ENCODE results near the gene ALK. TPM values are rescaled to one million over a fixed set of nuclear protein-coding genes. Genes with fewer than 3 reads are reported as not detected.

Gene ALK
- total RNA-seq, 1 donor from 2014 or later, result not detected

- TF ChIP-seq CTCF (IDR thresholded peaks at IDR 0.05; ENCODE audit: insufficient read depth, low read length, severe bottlenecking), result no peak
- Histone ChIP-seq H3K4me3 (ENCODE audit: low read depth, low read length) (no peak overlapping the region), H3K27me3 (ENCODE audit: control insufficient read depth, insufficient read depth, low read length) (no peaks in the 10 kb centered on the region), H3K36me3 (ENCODE audit: control insufficient read depth, insufficient read depth, low read length) (no peaks in the 10 kb centered on the region)
- FAIRE-seq (peak; percentile 86), DNase-seq (ENCODE audit: low read depth) (no peak)
Measured at GRCh38 chr2:29872870-29873269, 48.5 kb downstream of the ALK start.

GRCh38 chr2:29871541-29871940, 49.8 kb downstream of the ALK start:
- FAIRE-seq (no peak), DNase-seq (ENCODE audit: low read depth) (no peak)
- no peak for TF ChIP-seq CTCF (IDR thresholded peaks at IDR 0.05; ENCODE audit: insufficient read depth, low read length, severe bottlenecking)
- Histone ChIP-seq H3K36me3 (ENCODE audit: control insufficient read depth, insufficient read depth, low read length) (no peaks in the 10 kb centered on the region), H3K4me3 (ENCODE audit: low read depth, low read length) (no peak overlapping the region), H3K27me3 (ENCODE audit: control insufficient read depth, insufficient read depth, low read length) (no peaks in the 10 kb centered on the region)

GRCh38 chr2:29865512-29865911, 55.9 kb downstream of the ALK start:
- no peak for TF ChIP-seq CTCF (IDR thresholded peaks at IDR 0.05; ENCODE audit: insufficient read depth, low read length, severe bottlenecking)
- H3K4me3 ChIP-seq (ENCODE audit: low read depth, low read length), result no peak overlapping the region
- FAIRE-seq (no peak), DNase-seq (ENCODE audit: low read depth) (no peak)
- no peaks in the 10 kb centered on the region for H3K27me3 ChIP-seq (ENCODE audit: control insufficient read depth, insufficient read depth, low read length)
- no peaks in the 10 kb centered on the region for H3K36me3 ChIP-seq (ENCODE audit: control insufficient read depth, insufficient read depth, low read length)

- H3K36me3 ChIP-seq (ENCODE audit: control insufficient read depth, insufficient read depth, low read length), result no peaks in the 10 kb centered on the region
- no peaks in the 10 kb centered on the region for H3K27me3 ChIP-seq (ENCODE audit: control insufficient read depth, insufficient read depth, low read length)
- FAIRE-seq (no peak), DNase-seq (ENCODE audit: low read depth) (no peak)
- H3K4me3 ChIP-seq (ENCODE audit: low read depth, low read length), result no peak overlapping the region
- TF ChIP-seq CTCF (IDR thresholded peaks at IDR 0.05; ENCODE audit: insufficient read depth, low read length, severe bottlenecking), result no peak
Measured at GRCh38 chr2:29864988-29865387, 56.4 kb downstream of the ALK start.

- no peak for FAIRE-seq
- Histone ChIP-seq H3K36me3 (ENCODE audit: control insufficient read depth, insufficient read depth, low read length) (no peaks in the 10 kb centered on the region), H3K4me3 (ENCODE audit: low read depth, low read length) (no peak overlapping the region), H3K27me3 (ENCODE audit: control insufficient read depth, insufficient read depth, low read length) (no peaks in the 10 kb centered on the region)
- TF ChIP-seq CTCF (IDR thresholded peaks at IDR 0.05; ENCODE audit: insufficient read depth, low read length, severe bottlenecking), result no peak
- no peak for DNase-seq (ENCODE audit: low read depth)
Measured at GRCh38 chr2:29855924-29856639, 65.3 kb downstream of the ALK start.

GRCh38 chr2:29850794-29851193, 70.6 kb downstream of the ALK start:
- FAIRE-seq (no peak), DNase-seq (ENCODE audit: low read depth) (no peak)
- Histone ChIP-seq H3K27me3 (ENCODE audit: control insufficient read depth, insufficient read depth, low read length) (no peaks in the 10 kb centered on the region), H3K4me3 (ENCODE audit: low read depth, low read length) (no peak overlapping the region), H3K36me3 (ENCODE audit: control insufficient read depth, insufficient read depth, low read length) (no peaks in the 10 kb centered on the region)
- TF ChIP-seq CTCF (IDR thresholded peaks at IDR 0.05; ENCODE audit: insufficient read depth, low read length, severe bottlenecking), result no peak
